ENCODE results near the gene SORCS2. TPM values are rescaled to one million over a fixed set of nuclear protein-coding genes. Genes with fewer than 3 reads are reported as not detected.
A peak's percentile ranks its signal among the peaks of the same experiment; 100 is the strongest.

SORCS2 gene
- total and polyA plus RNA-seq, 2 of the 4 experiments (the other 2 are of a cell fraction): 0.36 to 0.62 TPM

GRCh38 chr4:7699825-7700224 is 507.5 kb downstream of the SORCS2 start:
- H3K4me1 ChIP-seq (ENCODE audit: control insufficient read depth, insufficient read depth, low read length): peaks cover 6% of the 10 kb centered on the region; the same call in 1 of the 2 replicates
- TF ChIP-seq FOS (IDR thresholded peaks at IDR 0.05; ENCODE audit: low read depth, low read length): no peak
- TF ChIP-seq, protein P1, sequence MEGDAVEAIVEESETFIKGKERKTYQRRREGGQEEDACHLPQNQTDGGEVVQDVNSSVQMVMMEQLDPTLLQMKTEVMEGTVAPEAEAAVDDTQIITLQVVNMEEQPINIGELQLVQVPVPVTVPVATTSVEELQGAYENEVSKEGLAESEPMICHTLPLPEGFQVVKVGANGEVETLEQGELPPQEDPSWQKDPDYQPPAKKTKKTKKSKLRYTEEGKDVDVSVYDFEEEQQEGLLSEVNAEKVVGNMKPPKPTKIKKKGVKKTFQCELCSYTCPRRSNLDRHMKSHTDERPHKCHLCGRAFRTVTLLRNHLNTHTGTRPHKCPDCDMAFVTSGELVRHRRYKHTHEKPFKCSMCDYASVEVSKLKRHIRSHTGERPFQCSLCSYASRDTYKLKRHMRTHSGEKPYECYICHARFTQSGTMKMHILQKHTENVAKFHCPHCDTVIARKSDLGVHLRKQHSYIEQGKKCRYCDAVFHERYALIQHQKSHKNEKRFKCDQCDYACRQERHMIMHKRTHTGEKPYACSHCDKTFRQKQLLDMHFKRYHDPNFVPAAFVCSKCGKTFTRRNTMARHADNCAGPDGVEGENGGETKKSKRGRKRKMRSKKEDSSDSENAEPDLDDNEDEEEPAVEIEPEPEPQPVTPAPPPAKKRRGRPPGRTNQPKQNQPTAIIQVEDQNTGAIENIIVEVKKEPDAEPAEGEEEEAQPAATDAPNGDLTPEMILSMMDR (conservative IDR thresholded peaks at IDR 0.05; ENCODE audit: low read depth, low read length): no peak
- TF ChIP-seq RCOR1 (IDR thresholded peaks at IDR 0.05; ENCODE audit: insufficient replicate concordance, low read length): no peak
- no peak for TF ChIP-seq RFX5 (IDR thresholded peaks at IDR 0.05; ENCODE audit: low read depth, low read length)
- TF ChIP-seq MXI1 (IDR thresholded peaks at IDR 0.05; ENCODE audit: borderline replicate concordance, low read depth, low read length): no peak
- no peak for TF ChIP-seq SMC3 (IDR thresholded peaks at IDR 0.05; ENCODE audit: low read depth, low read length)
- no peak for TF ChIP-seq CEBPB (IDR thresholded peaks at IDR 0.05; ENCODE audit: low read depth, low read length)
- TF ChIP-seq, protein P2, sequence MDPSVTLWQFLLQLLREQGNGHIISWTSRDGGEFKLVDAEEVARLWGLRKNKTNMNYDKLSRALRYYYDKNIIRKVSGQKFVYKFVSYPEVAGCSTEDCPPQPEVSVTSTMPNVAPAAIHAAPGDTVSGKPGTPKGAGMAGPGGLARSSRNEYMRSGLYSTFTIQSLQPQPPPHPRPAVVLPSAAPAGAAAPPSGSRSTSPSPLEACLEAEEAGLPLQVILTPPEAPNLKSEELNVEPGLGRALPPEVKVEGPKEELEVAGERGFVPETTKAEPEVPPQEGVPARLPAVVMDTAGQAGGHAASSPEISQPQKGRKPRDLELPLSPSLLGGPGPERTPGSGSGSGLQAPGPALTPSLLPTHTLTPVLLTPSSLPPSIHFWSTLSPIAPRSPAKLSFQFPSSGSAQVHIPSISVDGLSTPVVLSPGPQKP (IDR thresholded peaks at IDR 0.05; ENCODE audit: borderline replicate concordance, low read depth, low read length): no peak
- TF ChIP-seq CHD1 (IDR thresholded peaks at IDR 0.05; ENCODE audit: low read depth, low read length): no peak
- no peak overlapping the region for H3K4me3 ChIP-seq (ENCODE audit: insufficient read depth, low read depth, low read length)
- H3K36me3 ChIP-seq (ENCODE audit: control insufficient read depth, insufficient read depth, low read length): no peaks in the 10 kb centered on the region
- H3K9me1 ChIP-seq (ENCODE audit: insufficient read depth, low read length): no peaks in the 10 kb centered on the region
- H3K4ac ChIP-seq (ENCODE audit: low read depth, low read length): no peak overlapping the region
- H2BK15ac ChIP-seq (ENCODE audit: low read depth, low read length): no peak overlapping the region
- H3K9me3 ChIP-seq (ENCODE audit: control insufficient read depth, insufficient read depth, low read length): no peaks in the 10 kb centered on the region
- no peak overlapping the region for H4K5ac ChIP-seq (ENCODE audit: low read depth, low read length)
- H2AK5ac ChIP-seq (ENCODE audit: low read depth, low read length): no peak overlapping the region
- BruUV-seq (replicated peaks): no TSS peak
- no peak overlapping the region for H3K23ac ChIP-seq (ENCODE audit: low read depth, low read length)
- CTCF ChIA-PET: no interaction called here
- H3K9ac ChIP-seq (ENCODE audit: low read depth, low read length): no peak overlapping the region
- no peak overlapping the region for H4K8ac ChIP-seq (ENCODE audit: low read depth in 2 of 2, low read length in 2 of 2)
- POLR2A ChIA-PET (ENCODE audit: unreplicated experiment): no interaction called here
- H3K18ac ChIP-seq (ENCODE audit: low read depth, low read length): no peak overlapping the region
- H3K14ac ChIP-seq (replicated peaks; ENCODE audit: low read depth, low read length): no peak overlapping the region
- H3K56ac ChIP-seq (ENCODE audit: extremely low read depth, insufficient read depth, low read length): no peak overlapping the region
- 0 out of 2 replicates have a peak overlapping the region, but pooled peaks have one; percentile 23 for H2BK120ac ChIP-seq (ENCODE audit: low read depth, low read length)
- in situ Hi-C loops (cut with MboI; ENCODE audit: low sequenced_read_pairs) (no loop called here), intact Hi-C loops (cut with micrococcal nuclease) (no loop called here), dilution Hi-C loops (cut with HindIII; ENCODE audit: low sequenced_read_pairs, unreplicated experiment) (no loop called here)
- no peak overlapping the region for H2AFZ ChIP-seq (replicated peaks; ENCODE audit: low read length, poor library complexity)
- H2BK5ac ChIP-seq (ENCODE audit: low read depth, low read length, poor library complexity, severe bottlenecking): no peak overlapping the region
- no peaks in the 10 kb centered on the region for H4K20me1 ChIP-seq (ENCODE audit: insufficient read depth, low read length)
- no peak overlapping the region for H4K91ac ChIP-seq (ENCODE audit: insufficient read depth, low read depth, low read length)
- H2AK9ac ChIP-seq (replicated peaks; ENCODE audit: low read depth, low read length, poor library complexity): no peak overlapping the region
- H3K27me3 ChIP-seq (ENCODE audit: control insufficient read depth, insufficient read depth, low read length): peaks cover 14% of the 10 kb centered on the region
- no peak overlapping the region for H3K4me2 ChIP-seq (ENCODE audit: low read depth, low read length)
- H3K27ac ChIP-seq (ENCODE audit: insufficient read depth, low read length): no peak overlapping the region
- WGBS, 2 experiments (ENCODE audit: extremely low coverage in 2 of 2, insufficient read length in 1 of 2): 70% methylated on average over 4 of the region's 10 CpGs; no CpG with 5 or more reads in 1 of the 2 experiments
- ATAC-seq (ENCODE audit: low read depth) (no peak), DNase-seq (no peak)
- no peaks in the 10 kb centered on the region for H3K79me1 ChIP-seq (ENCODE audit: low read depth in 1 of 2, low read length in 2 of 2)
- H2BK20ac ChIP-seq (ENCODE audit: low read depth, low read length): no peak overlapping the region
